ENCODE measurements around the gene FHDC1. TPM values are rescaled to one million over a fixed set of nuclear protein-coding genes. Genes with fewer than 3 reads are reported as not detected.

Gene FHDC1
- total RNA-seq, 1 experiment from 2014 or later, result 0.21 TPM

GRCh38 chr4:152920768-152921167 lies 15.4 kb upstream of the FHDC1 start:
- no TSS peak for BruUV-seq (replicated peaks)
- intact Hi-C loops (cut with micrococcal nuclease; ENCODE audit: unreplicated experiment) (no loop called here), in situ Hi-C loops (cut with HindIII; ENCODE audit: low pct_unique_long_range_greater_than_20kb, low sequenced_read_pairs) (no loop called here)
- no peak for TF ChIP-seq SIN3A (IDR thresholded peaks at IDR 0.05; ENCODE audit: borderline replicate concordance, insufficient read depth, low read depth, low read length)
- no peak for TF ChIP-seq TCF7L2 (IDR thresholded peaks at IDR 0.05; ENCODE audit: low read depth, low read length)
- no peak for TF ChIP-seq POLR2AphosphoS5 (IDR thresholded peaks at IDR 0.05; ENCODE audit: low read depth, low read length)
- TF ChIP-seq REST (IDR thresholded peaks at IDR 0.05; ENCODE audit: insufficient read depth in 1 of 2, low read depth in 2 of 2, low read length in 1 of 2), result no peak
- no peak for TF ChIP-seq CTCF (IDR thresholded peaks at IDR 0.05)
- no peaks in the 10 kb centered on the region for H3K4me1 ChIP-seq (ENCODE audit: control insufficient read depth, insufficient read depth, low read length)
- no peak for DNase-seq (ENCODE audit: low read depth, low spot score)
- no peaks in the 10 kb centered on the region for H3K36me3 ChIP-seq (ENCODE audit: control insufficient read depth, insufficient read depth, low read length)
- no peak overlapping the region for H3K27ac ChIP-seq (ENCODE audit: low read length)
- CTCF ChIA-PET, result no interaction called here
- no peak overlapping the region for H3K4me3 ChIP-seq (ENCODE audit: low read depth in 2 of 2, low read length in 2 of 2)
- POLR2A ChIA-PET, result no interaction called here
- no peak for ATAC-seq
- no peaks in the 10 kb centered on the region for H3K27me3 ChIP-seq (ENCODE audit: control insufficient read depth, insufficient read depth, low read length)
- H3K9me3 ChIP-seq (ENCODE audit: control insufficient read depth, insufficient read depth, low read depth, low read length), result peaks cover 4% of the 10 kb centered on the region; the same call in 1 of the 2 replicates

GRCh38 chr4:152921284-152921683 lies 14.8 kb upstream of the FHDC1 start:
- in situ Hi-C loops (cut with HindIII; ENCODE audit: low pct_unique_long_range_greater_than_20kb, low sequenced_read_pairs), result no loop called here
- H3K27me3 ChIP-seq (ENCODE audit: control insufficient read depth, insufficient read depth, low read length), result no peaks in the 10 kb centered on the region
- no peak overlapping the region for H3K4me3 ChIP-seq (ENCODE audit: low read depth in 2 of 2, low read length in 2 of 2)
- DNase-seq (ENCODE audit: low read depth, low spot score) (no peak), ATAC-seq (no peak)
- no peaks in the 10 kb centered on the region for H3K4me1 ChIP-seq (ENCODE audit: control insufficient read depth, insufficient read depth, low read length)
- no TSS peak for BruUV-seq (replicated peaks)
- H3K9me3 ChIP-seq (ENCODE audit: control insufficient read depth, insufficient read depth, low read depth, low read length), result peaks cover 4% of the 10 kb centered on the region; the same call in 1 of the 2 replicates
- no peak overlapping the region for H3K27ac ChIP-seq (ENCODE audit: low read length)
- TF ChIP-seq CTCF (IDR thresholded peaks at IDR 0.05) (no peak), SIN3A (IDR thresholded peaks at IDR 0.05; ENCODE audit: borderline replicate concordance, insufficient read depth, low read depth, low read length) (no peak), TCF7L2 (IDR thresholded peaks at IDR 0.05; ENCODE audit: low read depth, low read length) (no peak), REST (IDR thresholded peaks at IDR 0.05; ENCODE audit: insufficient read depth in 1 of 2, low read depth in 2 of 2, low read length in 1 of 2) (no peak), POLR2AphosphoS5 (IDR thresholded peaks at IDR 0.05; ENCODE audit: low read depth, low read length) (no peak)
- POLR2A ChIA-PET, result no interaction called here
- CTCF ChIA-PET, result no interaction called here
- intact Hi-C loops (cut with micrococcal nuclease; ENCODE audit: unreplicated experiment), result no loop called here
- no peaks in the 10 kb centered on the region for H3K36me3 ChIP-seq (ENCODE audit: control insufficient read depth, insufficient read depth, low read length)
